NB4 (cell line): Measurements from ENCODE around the gene ATP11A.

Experiments
- DNase-seq: peaks from one replicate; pipeline ENCODE4 v3.0.0; 2010; ENCODE audit warnings: low read depth
- H3K4me3 ChIP-seq: one replicate; pipeline ENCODE4 v1.5.1; 2011; ENCODE audit warnings: mild to moderate bottlenecking, low read depth, low read length, moderate library complexity
- CTCF ChIP-seq: IDR thresholded peaks from one replicate; pipeline ENCODE4 v1.5.1; 2012; ENCODE audit warnings: low read depth, low read length
- MAX ChIP-seq: IDR thresholded peaks from 2 replicates; pipeline ENCODE4 v1.6.1; 2011; ENCODE audit warnings: low read depth, low read length
- MYC ChIP-seq: IDR thresholded peaks from 2 replicates; pipeline ENCODE4 v1.6.1; 2011; ENCODE audit warnings: low read depth, low read length
- POLR2A ChIP-seq: IDR thresholded peaks from 2 replicates; pipeline ENCODE4 v1.6.1; 2011; ENCODE audit warnings: mild to moderate bottlenecking; ENCODE audit not compliant: insufficient read length; ENCODE audit errors: extremely low read depth

Gene ATP11A

GRCh38 chr13:112893570-112894422, 204.0 kb downstream of the ATP11A start:
- H3K4me3 ChIP-seq, result no peak overlapping the region
- peak; percentile 33 for DNase-seq
- no peak for TF ChIP-seq MAX
- TF ChIP-seq POLR2A, result peak; percentile 11
- TF ChIP-seq CTCF, result no peak
- no peak for TF ChIP-seq MYC

- H3K4me3 ChIP-seq, result no peak overlapping the region
- peak; percentile 49 for DNase-seq
- TF ChIP-seq POLR2A, result peak; percentile 2
- no peak for TF ChIP-seq MYC
These were observed 204.5 kb downstream of the ATP11A start for GRCh38 chr13:112894423-112894672.

GRCh38 chr13:112894673-112895481, 205.0 kb downstream of the ATP11A start:
- TF ChIP-seq MYC (no peak; the same call in 1 of the 2 replicates), MAX (peak; percentile 65), CTCF (no peak)
- H3K4me3 ChIP-seq, result no peak overlapping the region
- DNase-seq, result peak; percentile 46

GRCh38 chr13:112895521-112896465, 206.0 kb downstream of the ATP11A start:
- TF ChIP-seq POLR2A, result no peak
- no peak for TF ChIP-seq MAX
- TF ChIP-seq CTCF, result no peak
- no peak for TF ChIP-seq MYC
- no peak overlapping the region for H3K4me3 ChIP-seq
- DNase-seq, result no peak

GRCh38 chr13:112896736-112897602, 207.1 kb downstream of the ATP11A start:
- no peak overlapping the region for H3K4me3 ChIP-seq
- no peak for TF ChIP-seq CTCF
- TF ChIP-seq MYC, result no peak
- TF ChIP-seq MAX, result no peak
- no peak for TF ChIP-seq POLR2A
- no peak for DNase-seq
